ENCODE measurements around the gene CYTH3. TPM values are rescaled to one million over a fixed set of nuclear protein-coding genes. Genes with fewer than 3 reads are reported as not detected.
A peak's percentile ranks its signal among the peaks of the same experiment; 100 is the strongest.

CYTH3 gene
- total and polyA plus RNA-seq, 9 of the 15 experiments (the other 6 are each of a cell fraction or from before 2014, with no cell fraction given): 0.25 to 15.2 (median 11.4) TPM

GRCh38 chr7:6212008-6212407 is 60.4 kb downstream of the CYTH3 start (continued):
- TF ChIP-seq ARNT (IDR thresholded peaks at IDR 0.05) (no peak), MAFG (tag; conservative IDR thresholded peaks at IDR 0.05) (peak; percentile 85)

- ATAC-seq: peak; percentile 47; the same call in 2 of the 3 replicates
- in situ Hi-C loops (cut with MboI) (no loop called here), intact Hi-C loops (cut with micrococcal nuclease) (no loop called here)
- TF ChIP-seq ETS1 (conservative IDR thresholded peaks at IDR 0.05; ENCODE audit: control insufficient read depth, low read depth, low read length): no peak
- TF ChIP-seq, protein P1, sequence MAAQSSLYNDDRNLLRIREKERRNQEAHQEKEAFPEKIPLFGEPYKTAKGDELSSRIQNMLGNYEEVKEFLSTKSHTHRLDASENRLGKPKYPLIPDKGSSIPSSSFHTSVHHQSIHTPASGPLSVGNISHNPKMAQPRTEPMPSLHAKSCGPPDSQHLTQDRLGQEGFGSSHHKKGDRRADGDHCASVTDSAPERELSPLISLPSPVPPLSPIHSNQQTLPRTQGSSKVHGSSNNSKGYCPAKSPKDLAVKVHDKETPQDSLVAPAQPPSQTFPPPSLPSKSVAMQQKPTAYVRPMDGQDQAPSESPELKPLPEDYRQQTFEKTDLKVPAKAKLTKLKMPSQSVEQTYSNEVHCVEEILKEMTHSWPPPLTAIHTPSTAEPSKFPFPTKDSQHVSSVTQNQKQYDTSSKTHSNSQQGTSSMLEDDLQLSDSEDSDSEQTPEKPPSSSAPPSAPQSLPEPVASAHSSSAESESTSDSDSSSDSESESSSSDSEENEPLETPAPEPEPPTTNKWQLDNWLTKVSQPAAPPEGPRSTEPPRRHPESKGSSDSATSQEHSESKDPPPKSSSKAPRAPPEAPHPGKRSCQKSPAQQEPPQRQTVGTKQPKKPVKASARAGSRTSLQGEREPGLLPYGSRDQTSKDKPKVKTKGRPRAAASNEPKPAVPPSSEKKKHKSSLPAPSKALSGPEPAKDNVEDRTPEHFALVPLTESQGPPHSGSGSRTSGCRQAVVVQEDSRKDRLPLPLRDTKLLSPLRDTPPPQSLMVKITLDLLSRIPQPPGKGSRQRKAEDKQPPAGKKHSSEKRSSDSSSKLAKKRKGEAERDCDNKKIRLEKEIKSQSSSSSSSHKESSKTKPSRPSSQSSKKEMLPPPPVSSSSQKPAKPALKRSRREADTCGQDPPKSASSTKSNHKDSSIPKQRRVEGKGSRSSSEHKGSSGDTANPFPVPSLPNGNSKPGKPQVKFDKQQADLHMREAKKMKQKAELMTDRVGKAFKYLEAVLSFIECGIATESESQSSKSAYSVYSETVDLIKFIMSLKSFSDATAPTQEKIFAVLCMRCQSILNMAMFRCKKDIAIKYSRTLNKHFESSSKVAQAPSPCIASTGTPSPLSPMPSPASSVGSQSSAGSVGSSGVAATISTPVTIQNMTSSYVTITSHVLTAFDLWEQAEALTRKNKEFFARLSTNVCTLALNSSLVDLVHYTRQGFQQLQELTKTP (IDR thresholded peaks at IDR 0.05; ENCODE audit: low read depth in 1 of 2, partially characterized antibody in 2 of 2): no peak
Observed at GRCh38 chr7:6210621-6211372, 61.6 kb downstream of the CYTH3 start.

More at GRCh38 chr7:6210621-6211372, 61.6 kb downstream of the CYTH3 start:
- 47% methylated on average over 7 of the region's 7 CpGs for WGBS (ENCODE audit: insufficient coverage, low coverage, missing lambda C conversion rate)
- Histone ChIP-seq H3K4me2 (ENCODE audit: insufficient read depth, low read length) (no peak overlapping the region), H3K27me3 (ENCODE audit: control insufficient read depth in 2 of 2, insufficient read depth in 2 of 2, low read length in 2 of 2) (no peaks in the 10 kb centered on the region), H4K20me1 (replicated peaks; ENCODE audit: control insufficient read depth, insufficient read depth, low read length) (peaks cover 10% of the 10 kb centered on the region; the same call in 1 of the 2 replicates), H3K27ac (ENCODE audit: extremely low read depth, low read depth, low read length) (no peak overlapping the region), H3K4me3 (no peak overlapping the region), H3K9me3 (replicated peaks; ENCODE audit: control insufficient read depth, insufficient read depth, low read depth, low read length) (no peaks in the 10 kb centered on the region), H2AFZ (ENCODE audit: low read depth, low read length) (no peak overlapping the region), H3K36me3 (ENCODE audit: control insufficient read depth, insufficient read depth, low read length) (no peaks in the 10 kb centered on the region), H3K79me2 (ENCODE audit: control insufficient read depth, insufficient read depth, low read length) (peaks cover 25% of the 10 kb centered on the region; the same call in 1 of the 3 replicates), H3K9me1 (ENCODE audit: control insufficient read depth, insufficient read depth, low read length) (no peaks in the 10 kb centered on the region), H3K9ac (ENCODE audit: insufficient read depth in 1 of 2, low read depth in 2 of 2, low read length in 2 of 2) (0 out of 4 replicates have a peak overlapping the region, but pooled peaks of 1 of the 2 experiments have one; percentile 54), H3K4me1 (replicated peaks in 1 of 2; ENCODE audit: control insufficient read depth in 2 of 2, insufficient read depth in 2 of 2, low read length in 2 of 2) (peaks cover 5 to 9% of the 10 kb centered on the region in 2 experiments; a peak in 3 of 5 replicates)
- BruUV-seq (replicated peaks): no TSS peak
- CTCF ChIA-PET (ENCODE audit: low intra/inter-chr PET ratio): no interaction called here
- POLR2A ChIA-PET: interaction anchor here (0.6 to 0.9 kb wide), 4 partner anchors 10 to 109 kb away, joined by 3 to 4 read pairs (median 4); no protein-coding TSS in a partner anchor
- no peak for DNase-seq (ENCODE audit: extremely low read depth in 1 of 4, low spot score in 3 of 4)
- FAIRE-seq: peak; percentile 51

Measured in K562 (cell line).